Right ventricle myocardium superior (tissue), 1 donor: Measurements from ENCODE around the gene COL24A1. TPM values are rescaled to one million over a fixed set of nuclear protein-coding genes. Genes with fewer than 3 reads are reported as not detected.
"Not testable (repeated sequence)": the region's sequence is repeated elsewhere in the genome, so short reads cannot be mapped to it uniquely, and the experiment has no call there.

Source experiments
- ATAC-seq: fragments of 200-7000 bp; cut with Tn5 transposase; one replicate; pipeline ENCODE4 v1.9.1; 2020; ENCODE audit warnings: mild to moderate bottlenecking; ENCODE audit not compliant: poor library complexity
- DNase-seq: peaks from one replicate; pipeline ENCODE4 v3.0.0-alpha.2; 2020
- intact Hi-C: fragments of 100-400 bp; cut with DNase I; formaldehyde crosslinking; loops from one replicate; pipeline ENCODE4 v1.11.2; 2022
- total RNA-seq: library from RNA; stranded (reverse); fragmentation: NEBNext Ultra II Directional; extraction: Animal tissue kit (Norgen Biotek cat#: 25700); gene quantifications from one replicate; pipeline ENCODE4 v1.2.1, GENCODE V29; 2021
- donor health status: DM: no; HTN: yes; CAD: no; lungs with severe emphysema.

COL24A1 gene
- total RNA-seq, 1 donor from 2014 or later, result 1.9 TPM

GRCh38 chr1:86155051-86155806, 1.3 kb downstream of the COL24A1 start:
- intact Hi-C loops, result no loop called here
- peak; percentile 76 for ATAC-seq

GRCh38 chr1:86154571-86155050, 2.0 kb downstream of the COL24A1 start:
- intact Hi-C loops, result no loop called here
- peak; percentile 44 for DNase-seq
- peak; percentile 26 for ATAC-seq

More at GRCh38 chr1:86155051-86155806, 1.3 kb downstream of the COL24A1 start:
- DNase-seq, result peak; percentile 49

DNA sequence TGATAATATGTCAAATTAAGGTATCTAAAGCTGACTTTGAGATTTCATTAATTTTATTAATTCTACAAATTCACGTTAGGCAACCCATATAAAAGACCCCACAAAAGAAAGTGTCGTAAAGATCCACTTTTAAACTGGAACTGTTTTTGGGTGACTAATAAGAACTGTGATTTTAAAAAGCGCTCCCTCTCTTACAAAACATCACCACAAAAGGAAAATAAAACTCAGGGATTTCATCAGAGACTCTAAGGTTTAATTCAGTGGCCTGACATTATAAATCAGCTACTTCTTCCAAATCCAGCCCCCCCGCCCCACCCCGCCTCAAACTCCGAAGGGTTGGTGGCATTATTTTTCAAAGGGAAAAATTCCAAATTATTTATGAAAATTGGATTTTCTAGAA, 2.7 kb downstream of the COL24A1 start:
- ATAC-seq (no peak), DNase-seq (no peak)
- intact Hi-C loops, result no loop called here

DNA sequence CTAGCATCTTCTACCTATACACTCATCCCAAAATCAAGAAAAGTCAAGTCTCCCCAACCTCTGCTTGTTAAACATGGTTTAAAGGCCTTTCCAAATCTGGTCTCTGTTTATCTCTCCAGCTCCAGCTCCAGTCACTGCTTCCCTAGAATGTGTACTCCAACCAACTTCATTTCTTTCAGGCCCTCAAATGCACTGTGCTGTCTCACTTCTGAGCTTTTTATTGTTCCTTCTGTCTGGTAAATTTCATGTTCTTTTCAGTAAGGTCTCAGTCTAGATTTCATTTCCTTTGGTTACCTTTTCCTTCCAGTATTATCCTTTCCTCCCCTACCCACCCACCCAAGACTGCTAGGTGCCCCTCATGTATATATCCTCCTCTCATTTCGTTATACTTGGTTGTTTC, 3.7 kb downstream of the COL24A1 start:
- ATAC-seq (no peak), DNase-seq (no peak)
- intact Hi-C loops, result no loop called here

- DNase-seq (no peak), ATAC-seq (no peak)
- intact Hi-C loops, result no loop called here
These were observed 5.1 kb downstream of the COL24A1 start for GRCh38 chr1:86151427-86151826.

DNA sequence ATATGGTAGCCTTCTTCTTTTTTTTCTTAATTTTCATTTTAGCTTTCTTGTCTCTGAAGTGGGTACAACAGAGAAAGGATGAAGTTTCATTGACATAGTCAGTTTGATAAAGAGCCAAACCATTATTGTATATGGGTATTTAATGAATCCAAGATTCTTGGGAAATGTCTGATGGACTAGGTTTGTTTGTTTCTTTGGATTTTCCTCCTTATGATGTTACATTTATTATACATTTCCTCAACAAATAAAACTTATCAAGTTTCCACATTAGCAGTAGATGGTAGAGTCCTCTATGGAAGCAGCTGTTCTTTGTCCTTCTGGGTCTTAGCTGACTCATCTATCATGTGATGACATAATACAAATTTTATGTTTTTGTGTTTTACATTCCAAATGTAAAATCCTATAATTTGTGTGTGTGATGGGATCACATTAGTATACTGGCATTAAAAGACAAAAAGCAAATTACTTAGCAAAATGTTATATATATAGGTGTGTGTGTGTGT, 6.0 kb downstream of the COL24A1 start:
- intact Hi-C loops, result no loop called here
- ATAC-seq (no peak), DNase-seq (no peak)

- ATAC-seq, result no peak
- no peak for DNase-seq
- intact Hi-C loops, result no loop called here
These were observed 7.0 kb downstream of the COL24A1 start for GRCh38 chr1:86149591-86149990.

GRCh38 chr1:86147755-86148154, 8.8 kb downstream of the COL24A1 start:
- DNase-seq (no peak), ATAC-seq (no peak)
- intact Hi-C loops, result no loop called here

DNA sequence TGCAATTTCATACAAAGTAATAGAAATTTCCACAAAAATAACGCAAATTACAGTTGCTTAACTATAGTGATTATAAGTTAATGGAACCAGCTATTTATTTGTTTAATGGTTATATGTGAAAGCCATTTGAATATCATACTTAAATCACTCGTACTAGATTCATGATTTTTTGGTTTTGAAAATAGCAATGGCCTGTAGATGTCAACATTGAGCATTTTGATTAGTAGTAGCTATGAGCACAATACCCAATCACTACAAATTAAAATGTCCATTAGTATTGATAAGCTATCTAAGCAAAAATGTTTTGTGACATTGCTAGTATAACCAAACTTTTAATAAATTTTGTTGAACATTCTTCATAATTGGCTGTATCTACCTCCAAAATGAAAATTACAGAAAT, 10.0 kb downstream of the COL24A1 start:
- intact Hi-C loops, result no loop called here
- DNase-seq, result no peak
- no peak for ATAC-seq

- ATAC-seq (no peak), DNase-seq (no peak)
- intact Hi-C loops, result no loop called here
These were observed 16.2 kb downstream of the COL24A1 start for GRCh38 chr1:86140281-86140880.

- ATAC-seq (no peak), DNase-seq (no peak)
- intact Hi-C loops, result no loop called here
These were observed 17.8 kb downstream of the COL24A1 start for GRCh38 chr1:86138746-86139145.

GRCh38 chr1:86137436-86137835, 19.1 kb downstream of the COL24A1 start:
- intact Hi-C loops, result no loop called here
- ATAC-seq (no peak), DNase-seq (no peak)

- DNase-seq (no peak), ATAC-seq (no peak)
- intact Hi-C loops, result no loop called here
These were observed 37.3 kb downstream of the COL24A1 start for GRCh38 chr1:86119214-86119764.

GRCh38 chr1:86114816-86115400, 41.7 kb downstream of the COL24A1 start:
- DNase-seq, result no peak
- intact Hi-C loops, result no loop called here
- ATAC-seq, result no peak

DNA sequence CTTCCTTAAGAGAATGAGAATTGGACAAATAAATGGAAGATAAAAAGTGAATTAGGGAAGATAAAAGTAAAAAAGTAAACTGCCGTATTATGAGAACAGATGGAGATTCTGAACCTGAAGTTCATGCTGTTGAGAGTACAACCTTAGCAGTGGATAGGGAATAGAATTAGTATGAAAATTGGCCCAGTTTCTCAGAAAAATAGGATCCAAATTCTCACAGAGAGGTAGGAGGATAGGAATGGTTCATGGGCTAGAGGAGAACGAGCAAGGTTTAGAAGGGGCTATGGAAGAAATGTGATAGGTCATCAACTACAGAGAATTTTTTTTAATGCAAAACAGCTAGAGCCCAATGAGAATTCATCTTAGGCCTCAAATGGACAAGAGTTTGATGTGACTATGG, 42.3 kb downstream of the COL24A1 start:
- DNase-seq (no peak), ATAC-seq (no peak)
- intact Hi-C loops, result no loop called here

DNA sequence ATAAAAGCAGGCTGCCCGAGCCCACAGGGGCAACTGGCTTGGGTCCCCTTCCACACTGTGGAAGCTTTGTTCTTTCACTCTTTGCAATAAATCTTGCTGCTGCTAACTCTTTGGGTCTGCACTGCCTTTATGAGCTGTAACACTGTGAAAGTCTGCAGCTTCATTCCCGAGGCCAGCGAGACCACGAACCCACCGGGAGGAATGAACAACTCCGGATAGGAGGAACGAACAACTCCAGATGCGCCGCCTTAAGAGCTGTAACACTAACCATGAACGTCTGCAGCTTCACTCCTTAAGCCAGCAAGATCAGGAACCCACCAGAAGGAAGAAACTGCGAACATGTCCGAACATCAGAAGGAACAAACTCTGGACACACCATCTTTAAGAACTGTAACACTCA, 45.0 kb downstream of the COL24A1 start:
- intact Hi-C loops, DNase-seq, ATAC-seq: not testable (repeated sequence)

DNA sequence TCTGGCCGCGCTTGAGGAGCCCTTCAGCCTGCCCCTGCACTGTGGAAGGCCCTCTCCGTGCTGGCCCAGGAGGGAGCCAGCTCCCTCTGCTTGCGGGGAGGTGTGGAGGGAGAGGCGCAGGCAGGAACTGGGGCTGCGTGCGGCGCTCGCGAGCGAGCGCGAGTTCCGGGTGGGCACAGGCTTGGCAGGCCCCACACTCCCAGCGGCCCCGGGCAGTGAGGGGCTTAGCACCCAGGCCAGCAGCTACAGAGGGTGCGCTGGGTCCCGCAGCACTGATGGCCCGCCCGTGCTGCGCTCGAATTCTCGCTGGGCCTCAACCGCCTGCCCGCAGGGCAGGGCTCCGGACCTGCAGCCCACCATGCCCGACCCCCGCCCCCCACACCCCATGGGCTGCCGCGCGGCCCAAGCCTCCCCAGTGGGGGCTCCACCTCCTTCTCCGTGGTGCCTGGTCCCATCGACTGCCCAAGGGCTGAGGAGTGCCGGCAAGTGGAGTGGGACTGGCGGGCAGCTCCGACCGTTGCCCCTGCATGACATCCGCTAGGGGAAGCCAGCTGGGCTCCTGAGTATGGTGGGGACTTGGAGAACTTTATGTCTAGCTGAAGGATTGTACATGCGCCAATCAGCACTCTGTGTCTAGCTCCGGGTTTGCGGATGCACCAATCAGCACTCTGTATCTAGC, 46.0 kb downstream of the COL24A1 start:
- DNase-seq, result no peak
- intact Hi-C loops, result no loop called here
- no peak for ATAC-seq

DNA sequence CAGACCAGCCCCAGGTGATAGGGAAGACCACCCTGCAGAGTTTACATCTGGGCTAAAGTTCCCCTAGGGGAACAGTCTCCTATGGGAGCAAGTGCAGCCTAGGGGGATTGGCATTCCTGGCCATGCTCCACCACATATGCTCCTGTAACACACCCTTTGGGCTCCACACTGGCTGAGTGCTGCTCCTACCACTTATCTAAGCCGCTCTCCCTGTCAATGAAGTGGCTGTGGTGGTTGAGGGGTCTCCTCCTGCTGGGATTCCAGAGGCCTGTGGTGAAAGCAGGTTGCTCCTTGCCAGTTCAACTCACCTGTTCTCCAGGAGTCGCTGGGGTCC, 51.1 kb downstream of the COL24A1 start:
- DNase-seq (no peak), ATAC-seq (no peak)
- intact Hi-C loops, result no loop called here
